ENCODE measurements around the gene TMEM86A.

TMEM86A gene

GRCh38 chr11:18720091-18720807 lies 21.7 kb downstream of the TMEM86A start:
- Mint-ChIP-seq H3K36me3 (ENCODE audit: low read depth) (no peaks in the 10 kb centered on the region), H3K4me1 (peaks cover 26% of the 10 kb centered on the region), H3K27me3 (ENCODE audit: low read depth) (peaks cover 12% of the 10 kb centered on the region), H3K27ac (peak overlapping the region; percentile 56 to 82 (median 58)), H3K9me3 (no peaks in the 10 kb centered on the region), H3K4me3 (peak overlapping the region; percentile 86 to 96 (median 92))
- no peak for TF ChIP-seq CTCF (IDR thresholded peaks at IDR 0.05; ENCODE audit: unreplicated experiment in 3 of 3)

- H3K27me3 Mint-ChIP-seq (ENCODE audit: low read depth) = peaks cover 17% of the 10 kb centered on the region
These were observed 22.4 kb downstream of the TMEM86A start for GRCh38 chr11:18720808-18721560.

GRCh38 chr11:18721561-18722292 lies 23.1 kb downstream of the TMEM86A start:
- peaks cover 26% of the 10 kb centered on the region for H3K4me1 Mint-ChIP-seq

More at GRCh38 chr11:18720808-18721560, 22.4 kb downstream of the TMEM86A start:
- H3K9me3 Mint-ChIP-seq = no peaks in the 10 kb centered on the region
- no peak for TF ChIP-seq CTCF (IDR thresholded peaks at IDR 0.05; ENCODE audit: unreplicated experiment in 3 of 3)
- peak overlapping the region; percentile 56 to 82 (median 58) for H3K27ac Mint-ChIP-seq
- no peaks in the 10 kb centered on the region for H3K36me3 Mint-ChIP-seq (ENCODE audit: low read depth)
- H3K4me3 Mint-ChIP-seq = peak overlapping the region; percentile 86 to 96 (median 92)
- H3K4me1 Mint-ChIP-seq = peaks cover 26% of the 10 kb centered on the region

GRCh38 chr11:18722293-18722637 lies 23.7 kb downstream of the TMEM86A start:
- H3K4me1 Mint-ChIP-seq = peaks cover 26% of the 10 kb centered on the region
- H3K9me3 Mint-ChIP-seq = no peaks in the 10 kb centered on the region
- TF ChIP-seq CTCF (IDR thresholded peaks at IDR 0.05; ENCODE audit: unreplicated experiment in 3 of 3) = peak in 1 of 3 experiments; percentile 15
- peaks cover 21% of the 10 kb centered on the region for H3K27me3 Mint-ChIP-seq (ENCODE audit: low read depth)
- peak overlapping the region; percentile 86 to 96 (median 92) for H3K4me3 Mint-ChIP-seq
- H3K27ac Mint-ChIP-seq = peak overlapping the region in 1 of 3 experiments; percentile 40
- H3K36me3 Mint-ChIP-seq (ENCODE audit: low read depth) = no peaks in the 10 kb centered on the region

More at GRCh38 chr11:18721561-18722292, 23.1 kb downstream of the TMEM86A start:
- peak; percentile 64 to 71 (median 64) for TF ChIP-seq CTCF (IDR thresholded peaks at IDR 0.05; ENCODE audit: unreplicated experiment in 3 of 3)
- Mint-ChIP-seq H3K4me3 (peak overlapping the region; percentile 86 to 96 (median 92)), H3K36me3 (ENCODE audit: low read depth) (no peaks in the 10 kb centered on the region), H3K9me3 (no peaks in the 10 kb centered on the region), H3K27me3 (ENCODE audit: low read depth) (peaks cover 21% of the 10 kb centered on the region), H3K27ac (peak overlapping the region; percentile 20 to 58 (median 56))

GRCh38 chr11:18723991-18724390 lies 25.4 kb downstream of the TMEM86A start:
- H3K4me3 Mint-ChIP-seq = no peak overlapping the region
- no peak overlapping the region for H3K27ac Mint-ChIP-seq
- no peaks in the 10 kb centered on the region for H3K36me3 Mint-ChIP-seq (ENCODE audit: low read depth)
- TF ChIP-seq CTCF (IDR thresholded peaks at IDR 0.05; ENCODE audit: unreplicated experiment in 3 of 3) = no peak
- peaks cover 31% of the 10 kb centered on the region for H3K4me1 Mint-ChIP-seq
- H3K9me3 Mint-ChIP-seq = no peaks in the 10 kb centered on the region
- peaks cover 16% of the 10 kb centered on the region for H3K27me3 Mint-ChIP-seq (ENCODE audit: low read depth)

All from nephron (organoid).